ENCODE results near the gene ARHGAP21. TPM values are rescaled to one million over a fixed set of nuclear protein-coding genes. Genes with fewer than 3 reads are reported as not detected.

Gene ARHGAP21
- total RNA-seq, 1 experiment from 2014 or later: 59.4 TPM

DNA sequence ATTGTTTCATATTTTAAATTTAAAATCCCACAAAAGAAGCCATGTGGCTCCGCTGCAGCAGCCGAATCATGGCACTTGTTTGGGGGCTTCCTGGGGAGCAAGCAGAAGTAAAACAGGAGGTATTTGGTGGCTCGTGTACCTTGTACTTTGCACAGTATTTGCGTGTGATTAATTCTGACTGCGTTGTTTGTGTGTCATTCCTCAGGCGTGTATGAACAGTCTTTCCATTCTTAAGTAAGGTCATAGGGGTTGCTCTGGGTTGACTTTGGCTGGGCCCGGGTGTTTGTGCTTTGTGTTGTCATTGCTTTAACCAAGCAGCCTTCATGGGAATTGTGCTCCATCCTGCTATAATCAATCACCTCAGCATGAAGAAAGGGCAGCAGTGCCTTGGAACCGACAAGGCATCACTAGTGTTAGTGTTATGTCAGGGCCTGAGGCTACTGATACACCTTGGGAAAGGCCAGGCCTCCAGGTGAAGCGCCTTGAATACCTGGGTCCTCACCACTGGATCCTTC is 182.4 kb downstream of the ARHGAP21 start:
- no peak overlapping the region for H3K56ac ChIP-seq (ENCODE audit: insufficient read length, low read depth, low read length)
- no peak overlapping the region for H4K5ac ChIP-seq (ENCODE audit: insufficient read length, low read depth, low read length)
- TF ChIP-seq CTCF (conservative IDR thresholded peaks at IDR 0.05): no peak
- no peak overlapping the region for H3K14ac ChIP-seq (ENCODE audit: insufficient read depth, low read length)
- H3K27ac Mint-ChIP-seq: no peak overlapping the region; a peak in 2 of 7 replicates
- no peak overlapping the region for H3K18ac ChIP-seq (ENCODE audit: insufficient read length, low read depth, low read length)
- no peak overlapping the region for H3K27ac ChIP-seq (ENCODE audit: insufficient read length, low read depth, low read length)
- no CpG with 5 or more reads among the region's 9 CpGs for WGBS (ENCODE audit: extremely low coverage, insufficient read length, low lambda C conversion rate)
- no peak overlapping the region for H2AFZ ChIP-seq (ENCODE audit: low read length)
- no peaks in the 10 kb centered on the region for H3K79me2 ChIP-seq (ENCODE audit: insufficient read depth, low read length)
- H2AK5ac ChIP-seq (ENCODE audit: insufficient read length, low read length): no peak overlapping the region
- no peak overlapping the region for H2BK20ac ChIP-seq (ENCODE audit: low read depth, low read length, poor library complexity, severe bottlenecking)
- no peak overlapping the region for H3K4me2 ChIP-seq (ENCODE audit: insufficient read depth, insufficient read length, low read length)
- no peaks in the 10 kb centered on the region for H3K9me3 ChIP-seq (ENCODE audit: control insufficient read depth, low read depth, low read length)
- no peaks in the 10 kb centered on the region for H3K23me2 ChIP-seq (ENCODE audit: insufficient read length, low read depth, low read length, poor library complexity, severe bottlenecking)
- 0 out of 2 replicates have a peak, but pooled peaks cover 2% of the 10 kb centered on the region for H3K4me1 ChIP-seq (ENCODE audit: insufficient read depth, low read length)
- H3K79me1 ChIP-seq (ENCODE audit: insufficient read depth, low read depth, low read length, poor library complexity, severe bottlenecking): no peaks in the 10 kb centered on the region
- H4K8ac ChIP-seq (replicated peaks; ENCODE audit: insufficient read length, low read depth, low read length): no peak overlapping the region
- H3K9ac ChIP-seq (ENCODE audit: extremely low read depth, insufficient read length, low read length): no peak overlapping the region
- H2BK120ac ChIP-seq (ENCODE audit: low read depth, low read length, poor library complexity, severe bottlenecking): no peak overlapping the region
- no peaks in the 10 kb centered on the region for H3K27me3 Mint-ChIP-seq (ENCODE audit: low read depth)
- H3K27me3 ChIP-seq (ENCODE audit: insufficient read depth, low read length): no peaks in the 10 kb centered on the region
- no peak overlapping the region for H3K4ac ChIP-seq (ENCODE audit: low read depth, low read length)
- H3K23ac ChIP-seq (ENCODE audit: insufficient read length, low read depth, low read length): no peak overlapping the region
- H2BK12ac ChIP-seq (ENCODE audit: insufficient read length, low read depth, low read length): no peak overlapping the region
- H4K20me1 ChIP-seq (ENCODE audit: control insufficient read depth, insufficient read depth, insufficient read length): no peaks in the 10 kb centered on the region
- no peak overlapping the region for H2BK15ac ChIP-seq (ENCODE audit: low read depth, low read length)
- H3K4me3 Mint-ChIP-seq: no peak overlapping the region
- H2BK5ac ChIP-seq (ENCODE audit: insufficient read length, low read length): no peak overlapping the region
- no peaks in the 10 kb centered on the region for H3K9me3 Mint-ChIP-seq
- H3K36me3 Mint-ChIP-seq (ENCODE audit: insufficient read depth in 1 of 3, low read depth in 3 of 3): peaks cover 2 to 36% (median 30%) of the 10 kb centered on the region in 3 experiments; a peak in 4 of 7 replicates
- no peak for DNase-seq
- no peak overlapping the region for H4K91ac ChIP-seq (ENCODE audit: insufficient read length, low read depth, low read length)
- H3K4me1 Mint-ChIP-seq: no peaks in the 10 kb centered on the region
- H3T11ph ChIP-seq (ENCODE audit: low read length): no peak overlapping the region

Data from H9 (cell line).